HepG2 (cell line): ENCODE measurements around the gene EFNA3. TPM values are rescaled to one million over a fixed set of nuclear protein-coding genes. Genes with fewer than 3 reads are reported as not detected.
A peak's percentile ranks its signal among the peaks of the same experiment; 100 is the strongest.

Source experiments
- CC2D1A ChIP-seq: sonication (generic); formaldehyde crosslinking; IDR thresholded peaks from 2 replicates; pipeline ENCODE4 v1.8.1; 2023; ENCODE audit warnings: mild to moderate bottlenecking, missing genetic modification reagents
- CENPBD1 ChIP-seq: sonication (generic); formaldehyde crosslinking; IDR thresholded peaks from 2 replicates; pipeline ENCODE4 v1.8.0; 2022; ENCODE audit warnings: missing genetic modification reagents, low read depth, mild to moderate bottlenecking, borderline replicate concordance
- CENPX ChIP-seq: sonication (generic); formaldehyde crosslinking; IDR thresholded peaks from 2 replicates; pipeline ENCODE4 v1.9.0; 2021; ENCODE audit warnings: mild to moderate bottlenecking, missing genetic modification reagents, moderate library complexity
- EED ChIP-seq: sonication (generic); formaldehyde crosslinking; IDR thresholded peaks from 2 replicates; pipeline ENCODE4 v1.5.0; 2020; ENCODE audit warnings: mild to moderate bottlenecking, missing genetic modification reagents
- FOXP1 ChIP-seq, 2 experiments: fragments of 450-650 bp in 1 of 2; IDR thresholded peaks; 2 replicates each; pipeline ENCODE4 v1.6.1; 2017 to 2018; ENCODE audit warnings: antibody characterized with exemption in 1 of 2
- HMG20B ChIP-seq: conservative IDR thresholded peaks from 2 replicates; pipeline ENCODE4 v1.6.1; 2016; ENCODE audit warnings: missing genetic modification reagents, missing compliant biosample characterization
- JUNB ChIP-seq: sonication (generic); formaldehyde crosslinking; IDR thresholded peaks from 2 replicates; pipeline ENCODE4 v1.8.0; 2022; ENCODE audit warnings: missing genetic modification reagents, mild to moderate bottlenecking, borderline replicate concordance
- LCORL ChIP-seq, 2 experiments: fragments of 450-650 bp in 1 of 2; sonication (generic) in 1 of 2; formaldehyde crosslinking in 1 of 2; IDR thresholded peaks; 2 replicates each; pipeline versions ENCODE4 v1.5.0 to v1.6.1; 2017 to 2020; ENCODE audit warnings: antibody characterized with exemption in 1 of 2, missing genetic modification reagents in 1 of 2
- MLLT10 ChIP-seq: sonication (generic); formaldehyde crosslinking; IDR thresholded peaks from 2 replicates; pipeline ENCODE4 v1.4.0; 2020; ENCODE audit warnings: missing genetic modification reagents
- PHF8 ChIP-seq: sonication (generic); formaldehyde crosslinking; IDR thresholded peaks from 2 replicates; pipeline ENCODE4 v1.5.0; 2020; ENCODE audit warnings: missing genetic modification reagents
- RFXANK ChIP-seq: IDR thresholded peaks from 2 replicates; pipeline ENCODE4 v1.6.1; 2016
- SIX4 ChIP-seq: sonication (generic); formaldehyde crosslinking; IDR thresholded peaks from 2 replicates; pipeline ENCODE4 v1.4.0; 2020; ENCODE audit warnings: missing genetic modification reagents
- SRF ChIP-seq: IDR thresholded peaks from 2 replicates; pipeline ENCODE4 v1.6.1; 2011; ENCODE audit warnings: mild to moderate bottlenecking, low read depth, low read length, moderate library complexity
- TGIF2 ChIP-seq: IDR thresholded peaks from 2 replicates; pipeline ENCODE4 v1.6.1; 2016; ENCODE audit warnings: control low read depth, missing compliant biosample characterization
- XRCC5 ChIP-seq: fragments of 200-400 bp; formaldehyde crosslinking; optimal IDR thresholded peaks from 2 replicates; pipeline ENCODE3; 2017; ENCODE audit warnings: mild to moderate bottlenecking, low read length
- ZBTB49 ChIP-seq: sonication (generic); formaldehyde crosslinking; IDR thresholded peaks from 2 replicates; pipeline ENCODE4 v1.4.0; 2020; ENCODE audit warnings: missing genetic modification reagents, borderline replicate concordance
- ZNF121 ChIP-seq: sonication (generic); formaldehyde crosslinking; IDR thresholded peaks from 2 replicates; pipeline ENCODE4 v1.5.0; 2020; ENCODE audit warnings: mild to moderate bottlenecking, missing genetic modification reagents
- ZNF260 ChIP-seq: sonication (generic); formaldehyde crosslinking; IDR thresholded peaks from 2 replicates; pipeline ENCODE4 v1.4.0; 2020; ENCODE audit warnings: missing genetic modification reagents, low read depth, mild to moderate bottlenecking, borderline replicate concordance
- ZNF3 ChIP-seq: IDR thresholded peaks from 2 replicates; pipeline ENCODE4 v1.7.0; 2017; ENCODE audit warnings: inconsistent platforms
- ZNF503 ChIP-seq: sonication (generic); formaldehyde crosslinking; IDR thresholded peaks from 2 replicates; pipeline ENCODE4 v1.4.0; 2020; ENCODE audit warnings: missing genetic modification reagents
- ZNF589 ChIP-seq: sonication (generic); formaldehyde crosslinking; conservative IDR thresholded peaks from 2 replicates; pipeline ENCODE4 v1.8.0; 2022; ENCODE audit warnings: mild to moderate bottlenecking, moderate library complexity, missing genetic modification reagents
- ZXDC ChIP-seq: sonication (generic); formaldehyde crosslinking; IDR thresholded peaks from 2 replicates; pipeline ENCODE4 v1.5.0; 2020; ENCODE audit warnings: mild to moderate bottlenecking, missing genetic modification reagents
- ZZZ3 ChIP-seq: sonication (generic); formaldehyde crosslinking; IDR thresholded peaks from 2 replicates; pipeline ENCODE4 v1.4.0; 2020; ENCODE audit warnings: missing genetic modification reagents, mild to moderate bottlenecking, borderline replicate concordance
- polyA plus RNA-seq, 8 experiments: library from polyadenylated mRNA; depleted of rRNA in 3 of 8; stranded (reverse) in 7 of 8; unstranded in 1 of 8; fragments of >200 nt; fragmentation: Illumina TruSeq in 4 of 8; extraction: Trizol in 4 of 8; gene quantifications; 2 replicates each; pipeline versions ENCODE4 v1.2.1 to v1.2.3, GENCODE V29; 2011 to 2016; ENCODE audit warnings: low read depth in 4 of 8, missing spikeins in 1 of 8, mixed read lengths in 1 of 8; ENCODE audit not compliant: insufficient read depth in 1 of 8
- total RNA-seq, 5 experiments: library from RNA; depleted of rRNA; stranded (reverse); fragments of >200 nt; fragmentation: Illumina TruSeq; extraction: Trizol; gene quantifications; 2 replicates each; pipeline ENCODE4 v1.2.3, GENCODE V29; 2016; ENCODE audit warnings: low read depth in 1 of 5

The EFNA3 gene
- total and polyA plus RNA-seq, 2 of the 13 experiments (the other 11 are each of a cell fraction or from before 2014, with no cell fraction given) = 1.0 to 5.7 TPM

GRCh38 chr1:155107309-155108264 is 28.9 kb downstream of the EFNA3 start (continued):
- TF ChIP-seq ZXDC (CRISPR knock-in tag) = 0 out of 2 replicates have a peak, but pooled peaks have one; percentile 40
- no peak for TF ChIP-seq ZNF260 (CRISPR knock-in tag)
- no peak for TF ChIP-seq JUNB (CRISPR knock-in tag)
- TF ChIP-seq SRF = no peak
- TF ChIP-seq HMG20B (CRISPR knock-in tag) = no peak
- 0 out of 2 replicates have a peak, but pooled peaks have one; percentile 32 for TF ChIP-seq ZNF503 (CRISPR knock-in tag)
- no peak for TF ChIP-seq ZBTB49
- no peak for TF ChIP-seq ZZZ3
- TF ChIP-seq PHF8 (CRISPR knock-in tag) = no peak
- TF ChIP-seq TGIF2 = peak; percentile 21; the same call in 1 of the 2 replicates
- no peak for TF ChIP-seq CC2D1A (CRISPR knock-in tag)
- no peak for TF ChIP-seq EED (CRISPR knock-in tag)
- TF ChIP-seq CENPBD1 (CRISPR knock-in tag) = no peak
- TF ChIP-seq CENPX (CRISPR knock-in tag) = no peak
- TF ChIP-seq XRCC5 = no peak
- no peak for TF ChIP-seq MLLT10 (CRISPR knock-in tag)
- no peak; the same call in 1 of the 2 replicates for TF ChIP-seq ZNF121 (CRISPR knock-in tag)
- no peak for TF ChIP-seq SIX4 (CRISPR knock-in tag)
- no peak for TF ChIP-seq FOXP1 (IDR thresholded peaks at IDR 0.05)
- TF ChIP-seq FOXP1 (CRISPR knock-in tag; IDR thresholded peaks at IDR 0.05) = peak; percentile 36; the same call in 1 of the 2 replicates
- no peak for TF ChIP-seq ZNF3 (CRISPR knock-in tag)
- TF ChIP-seq RFXANK (CRISPR knock-in tag) = no peak
- peak; percentile 49; the same call in 1 of the 2 replicates for TF ChIP-seq ZNF589 (CRISPR knock-in tag)
- TF ChIP-seq LCORL (IDR thresholded peaks at IDR 0.05) = no peak
- TF ChIP-seq LCORL (CRISPR knock-in tag; IDR thresholded peaks at IDR 0.05) = peak; percentile 80
